NCI-H82 treated with DMSO at 0.1 percent for 48 hours (cell line): ENCODE results near the gene EFCAB9.
"Not testable (repeated sequence)": the region's sequence is repeated elsewhere in the genome, so short reads cannot be mapped to it uniquely, and the experiment has no call there.

ENCODE experiments used
- DNase-seq: peaks from one replicate; lab custom pipeline; 2025; ENCODE audit not compliant: unreplicated experiment; lab: John Stamatoyannopoulos, UW

Gene EFCAB9

GRCh38 chr5:172193872-172194271, at the start of gene EFCAB9:
Gene EFCAB9, plus strand, starts transcription at chr5:172194172. Its CDS starts 1 bp downstream, at chr5:172194173.
- DNase-seq: no peak

GRCh38 chr5:172144291-172144815, 49.6 kb upstream of the EFCAB9 start:
- DNase-seq: no peak

GRCh38 chr5:172144931-172145869, 48.8 kb upstream of the EFCAB9 start:
- no peak for DNase-seq

GRCh38 chr5:172145870-172146747, 47.9 kb upstream of the EFCAB9 start:
- no peak for DNase-seq

- no peak for DNase-seq
These were observed 47.3 kb upstream of the EFCAB9 start for GRCh38 chr5:172146748-172147092.

- no peak for DNase-seq
These were observed 46.1 kb upstream of the EFCAB9 start for GRCh38 chr5:172147857-172148256.

- no peak for DNase-seq
These were observed 45.6 kb upstream of the EFCAB9 start for GRCh38 chr5:172148381-172148780.

- DNase-seq: no peak
These were observed 44.9 kb upstream of the EFCAB9 start for GRCh38 chr5:172149073-172149472.

- DNase-seq: not testable (repeated sequence)
These were observed 44.5 kb upstream of the EFCAB9 start for GRCh38 chr5:172149481-172149880.

GRCh38 chr5:172150514-172151425, 43.2 kb upstream of the EFCAB9 start:
- no peak for DNase-seq

GRCh38 chr5:172151661-172152210, 42.2 kb upstream of the EFCAB9 start:
- no peak for DNase-seq

- no peak for DNase-seq
These were observed 40.3 kb upstream of the EFCAB9 start for GRCh38 chr5:172153695-172154094.

- DNase-seq: not testable (repeated sequence)
These were observed 38.9 kb upstream of the EFCAB9 start for GRCh38 chr5:172155101-172155500.

- no peak for DNase-seq
These were observed 37.4 kb upstream of the EFCAB9 start for GRCh38 chr5:172156541-172156994.

- DNase-seq: no peak
These were observed 35.0 kb upstream of the EFCAB9 start for GRCh38 chr5:172159016-172159415.

GRCh38 chr5:172160506-172160905, 33.5 kb upstream of the EFCAB9 start:
- no peak for DNase-seq

GRCh38 chr5:172162323-172162986, 31.5 kb upstream of the EFCAB9 start:
- no peak for DNase-seq

- DNase-seq: no peak
These were observed 31.0 kb upstream of the EFCAB9 start for GRCh38 chr5:172162987-172163343.

- no peak for DNase-seq
These were observed 30.6 kb upstream of the EFCAB9 start for GRCh38 chr5:172163346-172163745.

- DNase-seq: no peak
These were observed 29.2 kb upstream of the EFCAB9 start for GRCh38 chr5:172164769-172165212.
